H1 (cell line): ENCODE measurements around the gene NUP210L. TPM values are rescaled to one million over a fixed set of nuclear protein-coding genes. Genes with fewer than 3 reads are reported as not detected.

Experiments
- BCL11A ChIP-seq, 2 experiments: IDR thresholded peaks; one replicate each; pipeline ENCODE4 v1.6.1; 2011; ENCODE audit warnings: low read depth in 2 of 2, low read length in 2 of 2, mild to moderate bottlenecking in 2 of 2
- CBX5 ChIP-seq: fragments of 300-800, 300-1000 bp; sonication (generic); IDR thresholded peaks from 2 replicates; pipeline ENCODE4 v1.7.1; 2016; ENCODE audit warnings: antibody characterized with exemption, low read length, low read depth
- CEBPB ChIP-seq: IDR thresholded peaks from 2 replicates; pipeline ENCODE4 v1.6.1; 2012; ENCODE audit warnings: low read depth, low read length
- GABPA ChIP-seq: IDR thresholded peaks from 2 replicates; pipeline ENCODE4 v1.6.1; 2011; ENCODE audit warnings: mild to moderate bottlenecking, low read length, moderate library complexity, borderline replicate concordance; ENCODE audit not compliant: insufficient read depth
- GTF2F1 ChIP-seq: IDR thresholded peaks from 2 replicates; pipeline ENCODE4 v1.6.1; 2012; ENCODE audit warnings: low read depth, low read length, improper control_type of control experiment, borderline replicate concordance
- HDAC2 ChIP-seq, 2 experiments: fragments of 300-600 bp in 1 of 2; sonication (generic) in 1 of 2; IDR thresholded peaks; 2 replicates each; pipeline ENCODE4 v1.6.1; 2011 to 2012; ENCODE audit warnings: low read depth in 2 of 2, low read length in 2 of 2, mild to moderate bottlenecking in 2 of 2, moderate library complexity in 2 of 2, borderline replicate concordance in 1 of 2, inconsistent platforms in 1 of 2
- KDM4A ChIP-seq: IDR thresholded peaks from one replicate; pipeline ENCODE4 v1.7.1; 2012; ENCODE audit warnings: low read depth, mild to moderate bottlenecking, moderate library complexity, low read length, inconsistent platforms; ENCODE audit not compliant: severe bottlenecking
- PHF8 ChIP-seq: fragments of 200-600 bp; sonication (generic); conservative IDR thresholded peaks from 2 replicates; pipeline ENCODE4 v1.7.1; 2012; ENCODE audit warnings: low read depth, mild to moderate bottlenecking, inconsistent platforms, low read length, moderate library complexity
- POU5F1 ChIP-seq: IDR thresholded peaks from 2 replicates; pipeline ENCODE4 v1.6.1; 2011; ENCODE audit warnings: low read depth, mild to moderate bottlenecking, low read length, moderate library complexity
- RFX5 ChIP-seq: IDR thresholded peaks from 2 replicates; pipeline ENCODE4 v1.6.1; 2011; ENCODE audit warnings: low read depth, low read length, improper control_type of control experiment, borderline replicate concordance
- RXRA ChIP-seq: IDR thresholded peaks from 2 replicates; pipeline ENCODE4 v1.6.1; 2011; ENCODE audit warnings: low read depth, mild to moderate bottlenecking, low read length, moderate library complexity; ENCODE audit not compliant: insufficient read depth
- SIN3A ChIP-seq, 2 experiments: IDR thresholded peaks in 1 of 2; conservative IDR thresholded peaks in 1 of 2; 2 replicates each; pipeline ENCODE4 v1.6.1; 2011 to 2012; ENCODE audit warnings: low read length in 2 of 2, improper control_type of control experiment in 1 of 2, low read depth in 1 of 2, mild to moderate bottlenecking in 1 of 2
- TAF7 ChIP-seq: optimal IDR thresholded peaks from 2 replicates; pipeline ENCODE3; 2011; ENCODE audit warnings: low read depth, mild to moderate bottlenecking, inconsistent platforms, low read length, moderate library complexity, borderline replicate concordance
- TBP ChIP-seq: IDR thresholded peaks from 2 replicates; pipeline ENCODE4 v1.6.1; 2011; ENCODE audit warnings: low read depth, low read length, improper control_type of control experiment
- TCF12 ChIP-seq: IDR thresholded peaks from 2 replicates; pipeline ENCODE4 v1.6.1; 2011; ENCODE audit warnings: low read depth, mild to moderate bottlenecking, low read length
- USF2 ChIP-seq: IDR thresholded peaks from 2 replicates; pipeline ENCODE4 v1.6.1; 2011; ENCODE audit warnings: low read length, improper control_type of control experiment
- YY1 ChIP-seq: IDR thresholded peaks from 2 replicates; pipeline ENCODE4 v1.6.1; 2011; ENCODE audit warnings: low read depth, mild to moderate bottlenecking, low read length
- polyA plus RNA-seq, 7 experiments: library from polyadenylated mRNA; depleted of rRNA in 3 of 7; stranded (reverse) in 5 of 7; unstranded in 2 of 7; fragments of >200 nt in 5 of 7; fragments of 200-250 nt in 2 of 7; gene quantifications; 1 replicate in 5 of 7; 2 replicates in 1 of 7; 4 replicates in 1 of 7; pipeline versions ENCODE4 v1.2.1 to v1.2.3, GENCODE V29; 2011 to 2013; ENCODE audit warnings: missing spikeins in 2 of 7, mixed read lengths in 2 of 7
- total RNA-seq: library from RNA; stranded (reverse); fragmentation: NEBNext Ultra II Directional; extraction: Animal tissue kit (Norgen Biotek cat#: 25700); gene quantifications from 2 replicates; pipeline ENCODE4 v1.2.1, GENCODE V29; 2021
- TF ChIP-seq, protein P1 (sequence below): IDR thresholded peaks from 2 replicates; pipeline ENCODE4 v1.6.1; 2012; ENCODE audit warnings: inconsistent platforms
- TF ChIP-seq, protein P2 (sequence below): IDR thresholded peaks from 2 replicates; pipeline ENCODE4 v1.6.1; 2012; ENCODE audit warnings: low read length, inconsistent platforms

NUP210L gene
- total and polyA plus RNA-seq, 2 of the 8 experiments (the other 6 are each of a cell fraction or from before 2014, with no cell fraction given): not detected

DNA sequence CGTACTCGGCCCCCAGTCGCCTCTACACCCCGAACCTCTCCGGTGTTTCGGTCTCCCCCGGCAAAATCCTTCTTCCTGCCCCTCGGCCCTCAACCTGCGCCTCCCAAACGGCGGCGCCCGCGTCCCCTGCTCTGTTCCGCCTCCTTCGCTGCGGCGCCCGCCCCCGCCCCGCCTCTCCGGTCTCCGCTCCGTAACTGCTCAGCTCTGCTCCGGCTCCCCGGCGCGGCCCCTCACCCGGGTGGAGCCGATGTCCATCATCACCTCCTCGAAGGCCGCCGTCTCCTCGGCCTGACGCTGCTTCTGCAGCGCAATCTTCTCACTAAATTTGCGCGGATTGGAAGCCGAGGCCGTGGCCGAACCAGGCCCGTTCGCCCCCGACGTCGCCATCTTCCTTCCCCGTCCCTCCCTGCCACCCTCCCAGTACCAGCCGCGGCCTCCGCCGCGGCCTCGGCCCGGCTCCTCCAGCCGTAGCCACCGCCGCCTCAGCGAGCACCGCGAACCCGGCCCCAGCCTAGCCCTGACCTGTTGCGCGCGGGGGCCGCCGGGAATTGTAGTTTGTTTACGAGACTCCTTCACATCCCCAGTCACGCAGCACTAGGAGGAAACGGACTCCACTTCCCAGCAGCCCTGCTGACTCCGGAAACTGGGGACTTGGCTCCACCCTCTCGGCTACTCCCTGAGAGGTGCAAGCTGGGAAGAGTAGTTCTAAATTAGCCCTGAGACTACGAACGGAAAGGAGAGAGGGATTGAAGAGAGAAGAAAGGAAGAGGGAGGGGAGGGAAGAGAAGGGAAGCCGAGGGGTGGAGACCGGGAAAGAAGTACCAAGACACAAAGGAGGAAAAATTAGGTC, 196.5 kb downstream of the NUP210L start, which contains the start of gene CRTC2 (continued):
- TF ChIP-seq RXRA (no peak), KDM4A (peak; percentile 30), SIN3A (conservative IDR thresholded peaks at IDR 0.05 in 1 of 2, IDR thresholded peaks at IDR 0.05 in 1 of 2; ENCODE audit: low read depth in 1 of 2, low read length in 2 of 2) (peak; percentile 13 to 91; a peak in 3 of 4 replicates), CEBPB (no peak), PHF8 (peak; percentile 80), POU5F1 (no peak), TCF12 (no peak), RFX5 (no peak), USF2 (no peak), GABPA (peak; percentile 86; the same call in 1 of the 2 replicates), YY1 (peak; percentile 76), TBP (peak; percentile 67), HDAC2 (IDR thresholded peaks at IDR 0.05; ENCODE audit: borderline replicate concordance in 1 of 2, low read depth in 2 of 2, low read length in 2 of 2) (no peak), CBX5 (no peak), GTF2F1 (no peak), TAF7 (peak; percentile 81), BCL11A (IDR thresholded peaks at IDR 0.05; ENCODE audit: low read depth in 2 of 2, low read length in 2 of 2) (no peak)
- TF ChIP-seq, protein P1, sequence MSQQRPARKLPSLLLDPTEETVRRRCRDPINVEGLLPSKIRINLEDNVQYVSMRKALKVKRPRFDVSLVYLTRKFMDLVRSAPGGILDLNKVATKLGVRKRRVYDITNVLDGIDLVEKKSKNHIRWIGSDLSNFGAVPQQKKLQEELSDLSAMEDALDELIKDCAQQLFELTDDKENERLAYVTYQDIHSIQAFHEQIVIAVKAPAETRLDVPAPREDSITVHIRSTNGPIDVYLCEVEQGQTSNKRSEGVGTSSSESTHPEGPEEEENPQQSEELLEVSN: no peak
- TF ChIP-seq, protein P2, sequence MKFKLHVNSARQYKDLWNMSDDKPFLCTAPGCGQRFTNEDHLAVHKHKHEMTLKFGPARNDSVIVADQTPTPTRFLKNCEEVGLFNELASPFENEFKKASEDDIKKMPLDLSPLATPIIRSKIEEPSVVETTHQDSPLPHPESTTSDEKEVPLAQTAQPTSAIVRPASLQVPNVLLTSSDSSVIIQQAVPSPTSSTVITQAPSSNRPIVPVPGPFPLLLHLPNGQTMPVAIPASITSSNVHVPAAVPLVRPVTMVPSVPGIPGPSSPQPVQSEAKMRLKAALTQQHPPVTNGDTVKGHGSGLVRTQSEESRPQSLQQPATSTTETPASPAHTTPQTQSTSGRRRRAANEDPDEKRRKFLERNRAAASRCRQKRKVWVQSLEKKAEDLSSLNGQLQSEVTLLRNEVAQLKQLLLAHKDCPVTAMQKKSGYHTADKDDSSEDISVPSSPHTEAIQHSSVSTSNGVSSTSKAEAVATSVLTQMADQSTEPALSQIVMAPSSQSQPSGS: peak; percentile 71
